IPS-NIHi11 (cell line): ENCODE measurements around the gene SNX27.
A peak's percentile ranks its signal among the peaks of the same experiment; 100 is the strongest.

ENCODE experiments used
- DNase-seq: peaks from one replicate; pipeline ENCODE4 v3.0.0; 2012; ENCODE audit warnings: mixed read lengths, low spot score

The SNX27 gene

DNA sequence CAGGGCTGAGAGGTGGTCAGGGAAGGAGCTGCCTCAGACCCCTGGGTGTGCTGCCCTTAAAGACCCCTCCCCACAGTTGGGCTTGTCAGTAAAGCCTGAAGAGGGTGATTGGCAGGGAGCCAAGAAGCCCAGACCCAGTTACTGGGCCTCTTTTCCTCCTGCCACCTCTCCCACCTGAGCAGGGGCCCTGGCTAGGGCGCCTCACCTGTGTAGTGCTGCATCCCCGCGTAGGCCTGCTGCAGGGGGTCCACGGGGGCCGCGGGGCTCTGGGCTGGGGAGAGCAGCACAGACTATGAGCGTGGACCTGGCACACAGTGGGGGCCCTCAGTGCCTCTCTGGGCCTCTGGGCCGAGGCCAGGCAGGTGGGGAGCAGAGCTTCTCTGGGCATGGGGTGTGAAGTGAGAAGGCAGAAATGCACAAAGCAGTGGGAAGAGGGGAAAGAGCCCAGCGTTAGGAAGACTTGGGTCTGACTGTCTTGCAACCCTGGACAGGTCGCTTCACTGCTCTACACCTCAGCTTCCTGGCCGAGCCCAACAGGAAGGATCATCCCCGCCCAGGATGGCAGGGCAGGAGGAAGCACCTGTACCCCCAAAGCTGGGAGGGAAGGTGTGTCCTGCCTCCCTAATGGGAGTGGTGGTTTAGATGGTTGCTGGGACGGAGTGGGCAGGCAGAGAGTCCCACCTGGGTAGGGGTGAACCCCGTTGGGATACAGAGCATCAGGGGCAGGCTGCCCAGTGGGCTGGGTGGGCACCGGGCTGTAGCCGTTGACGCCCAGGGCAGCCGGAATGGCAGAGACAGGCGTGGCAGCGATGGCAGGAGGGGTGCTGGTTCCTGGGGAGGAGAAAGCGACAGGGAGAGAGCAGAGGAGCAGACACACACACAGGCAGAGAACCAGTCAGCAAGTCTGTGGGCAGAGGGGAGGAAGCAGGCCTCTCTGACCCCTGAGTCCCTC lies 94.9 kb downstream of the SNX27 start:
- no peak for DNase-seq

DNA sequence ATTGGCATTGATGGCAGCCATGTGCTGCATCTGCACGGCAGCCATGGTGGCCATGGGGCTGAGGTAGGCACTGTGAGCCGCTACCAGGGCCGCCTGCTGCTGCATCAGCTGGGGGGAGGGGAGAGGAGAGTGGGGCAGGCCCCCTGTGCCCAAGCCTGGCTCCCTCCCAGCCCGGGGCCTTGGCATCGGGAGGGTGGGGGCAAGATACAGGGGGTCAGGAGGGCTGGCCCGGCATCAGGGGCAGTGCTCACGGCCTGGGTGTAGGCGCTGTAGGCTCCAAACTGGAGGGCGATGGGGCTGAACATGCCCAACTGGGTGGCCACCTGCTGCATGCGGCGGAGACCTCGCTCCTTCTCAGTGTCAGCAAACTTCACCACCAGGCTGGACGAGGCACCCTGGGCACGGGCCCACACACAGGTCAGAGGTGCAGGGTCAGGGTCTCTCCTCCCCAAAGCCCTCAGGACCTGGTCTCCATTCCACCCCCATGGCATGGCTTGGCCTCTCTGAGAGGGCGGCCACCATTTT lies 95.8 kb downstream of the SNX27 start:
- DNase-seq = no peak

DNA sequence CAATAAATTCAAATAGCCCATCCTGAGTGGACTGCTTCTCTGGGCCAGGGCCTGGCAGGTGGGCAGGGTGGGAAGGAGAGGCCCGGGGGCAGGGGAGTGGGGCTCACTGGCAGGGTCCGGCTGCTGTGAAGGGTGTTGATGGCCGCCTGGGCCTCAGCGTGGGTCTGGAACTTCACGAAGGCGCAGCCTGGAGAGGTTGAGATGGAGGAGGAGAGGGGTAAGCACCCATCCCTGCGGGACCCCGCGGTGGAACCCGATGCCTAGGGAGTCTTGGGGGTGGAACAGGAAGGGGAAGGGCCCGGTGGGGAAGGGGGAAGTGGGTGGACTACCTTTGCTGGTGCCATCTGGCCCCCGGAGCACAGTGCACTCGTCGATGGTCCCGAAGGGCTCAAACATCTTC lies 97.0 kb downstream of the SNX27 start:
- DNase-seq = no peak

DNA sequence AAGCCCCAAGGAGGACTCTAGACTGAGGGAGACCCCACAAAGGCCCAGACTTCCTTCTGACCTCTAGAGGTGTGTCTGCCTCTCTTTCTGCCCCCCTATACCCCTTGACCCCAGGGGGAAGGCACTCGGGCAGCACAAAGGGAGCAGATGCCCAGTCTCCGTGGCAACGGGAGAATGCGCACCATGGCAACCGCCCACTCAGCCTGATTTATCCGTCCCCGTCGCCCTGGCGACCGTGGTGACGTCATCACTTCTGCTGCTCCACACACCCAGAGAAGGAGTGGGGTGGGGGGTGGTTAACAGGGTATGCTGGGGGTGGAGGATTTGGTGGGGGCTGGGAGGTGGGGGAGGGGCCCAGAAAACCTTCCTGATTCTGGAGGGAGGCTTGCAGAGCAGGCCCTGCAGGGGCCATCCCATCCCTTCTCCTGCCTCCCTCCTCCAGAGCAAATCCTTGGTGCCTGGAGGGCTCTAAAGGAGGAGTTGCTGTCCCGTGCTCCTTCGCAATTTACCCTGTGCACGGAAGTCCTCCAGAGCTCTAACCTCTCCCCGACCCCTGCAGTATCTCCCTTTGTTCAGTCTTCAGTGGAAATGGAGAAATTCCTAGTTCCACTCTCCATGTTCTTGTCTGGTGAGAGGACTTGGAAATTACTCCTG lies 98.5 kb downstream of the SNX27 start:
- peak; percentile 68 for DNase-seq

DNA sequence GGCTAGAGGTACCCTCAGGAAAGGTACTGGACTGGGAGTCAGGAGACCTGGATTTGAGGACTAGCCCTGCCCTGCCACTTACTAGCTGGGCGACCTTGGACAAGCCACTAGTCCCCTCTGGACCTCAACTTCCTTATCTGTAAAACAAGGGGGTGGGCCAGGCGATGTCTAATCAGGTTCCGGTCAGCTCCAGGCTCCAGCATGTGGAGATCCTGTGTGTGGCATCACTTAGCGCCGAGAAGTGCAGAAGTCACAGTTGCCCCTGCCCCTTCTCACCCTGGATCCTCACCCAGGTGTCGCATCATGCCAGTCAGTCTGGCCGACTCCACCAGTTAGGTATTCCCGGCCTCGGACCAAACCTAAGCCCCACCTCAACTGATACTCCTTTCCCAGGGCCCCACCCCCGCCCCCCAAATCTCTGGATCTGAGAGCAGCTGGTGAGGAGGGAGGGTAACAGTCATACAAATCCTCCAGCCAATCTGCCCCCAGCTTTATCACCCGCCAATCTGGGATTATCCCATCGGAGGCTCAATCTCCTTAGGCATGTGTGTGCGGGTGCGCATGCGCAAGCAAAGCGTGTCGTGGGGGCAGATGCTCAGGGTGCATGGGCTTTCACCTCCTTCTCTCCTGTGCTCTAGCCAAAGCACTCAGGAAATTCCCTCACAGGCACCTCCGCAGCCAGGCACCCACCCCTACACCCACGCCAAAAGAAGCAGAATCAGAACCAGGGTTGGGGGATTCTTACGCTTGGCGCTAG lies 99.4 kb downstream of the SNX27 start:
- no peak for DNase-seq

DNA sequence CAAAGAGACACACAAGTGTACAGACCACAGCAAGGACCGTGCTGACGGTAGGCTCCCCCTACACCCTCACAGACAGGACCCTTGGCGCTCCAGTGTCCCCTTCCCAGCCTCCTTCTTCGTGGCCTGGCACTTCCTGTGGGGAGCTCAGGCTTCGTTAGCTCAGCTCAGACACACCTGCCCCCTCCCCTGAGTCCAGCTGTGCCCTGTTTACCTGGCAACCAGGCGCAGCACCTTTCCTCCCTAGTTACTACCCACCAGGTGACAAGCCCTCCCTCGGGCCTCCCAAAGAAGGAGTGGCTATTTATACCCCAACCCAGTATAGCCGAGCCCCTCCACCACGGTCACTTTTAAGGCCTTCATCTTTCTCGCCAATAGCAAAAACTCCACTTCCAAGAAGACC lies 100.1 kb downstream of the SNX27 start:
- no peak for DNase-seq

DNA sequence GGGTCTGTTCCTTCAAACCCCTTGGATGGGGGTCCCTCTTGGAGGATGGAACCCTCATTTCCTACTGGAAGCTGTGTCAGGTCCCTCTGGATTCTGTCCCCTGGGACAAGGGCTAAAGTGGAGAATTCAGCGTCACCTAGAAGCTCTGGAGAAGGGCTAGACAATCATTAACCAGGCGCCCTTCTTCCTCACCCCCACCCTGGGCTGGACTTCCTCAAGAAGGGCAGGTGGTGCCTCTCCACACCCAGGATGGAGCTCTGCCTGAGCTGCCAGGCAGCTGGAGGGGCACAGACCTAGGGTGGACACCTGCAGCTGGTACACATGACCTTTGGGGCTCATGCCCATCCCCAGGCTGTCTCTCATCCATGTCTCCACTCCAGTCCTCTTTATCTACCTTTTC lies 101.2 kb downstream of the SNX27 start:
- DNase-seq = no peak

DNA sequence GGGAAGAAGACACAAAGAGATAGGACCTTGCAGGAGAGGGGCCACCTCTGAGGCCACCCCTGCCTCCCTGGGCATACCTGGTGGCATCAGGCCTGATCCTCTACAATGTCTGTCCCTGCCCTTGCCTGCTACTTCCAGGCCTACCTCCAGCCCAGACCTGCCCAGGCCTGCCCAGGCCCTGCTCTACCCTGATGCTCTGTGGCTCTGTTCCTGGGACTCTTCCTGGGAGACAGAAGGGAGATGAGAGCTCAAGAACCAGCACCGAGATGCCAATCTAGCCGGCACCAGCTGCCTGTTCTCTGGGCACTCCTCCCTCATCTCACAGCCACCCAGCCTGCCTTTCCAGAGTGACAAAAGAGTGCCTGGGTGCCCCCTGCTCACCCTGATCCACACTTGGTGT lies 102.0 kb downstream of the SNX27 start:
- DNase-seq = no peak

DNA sequence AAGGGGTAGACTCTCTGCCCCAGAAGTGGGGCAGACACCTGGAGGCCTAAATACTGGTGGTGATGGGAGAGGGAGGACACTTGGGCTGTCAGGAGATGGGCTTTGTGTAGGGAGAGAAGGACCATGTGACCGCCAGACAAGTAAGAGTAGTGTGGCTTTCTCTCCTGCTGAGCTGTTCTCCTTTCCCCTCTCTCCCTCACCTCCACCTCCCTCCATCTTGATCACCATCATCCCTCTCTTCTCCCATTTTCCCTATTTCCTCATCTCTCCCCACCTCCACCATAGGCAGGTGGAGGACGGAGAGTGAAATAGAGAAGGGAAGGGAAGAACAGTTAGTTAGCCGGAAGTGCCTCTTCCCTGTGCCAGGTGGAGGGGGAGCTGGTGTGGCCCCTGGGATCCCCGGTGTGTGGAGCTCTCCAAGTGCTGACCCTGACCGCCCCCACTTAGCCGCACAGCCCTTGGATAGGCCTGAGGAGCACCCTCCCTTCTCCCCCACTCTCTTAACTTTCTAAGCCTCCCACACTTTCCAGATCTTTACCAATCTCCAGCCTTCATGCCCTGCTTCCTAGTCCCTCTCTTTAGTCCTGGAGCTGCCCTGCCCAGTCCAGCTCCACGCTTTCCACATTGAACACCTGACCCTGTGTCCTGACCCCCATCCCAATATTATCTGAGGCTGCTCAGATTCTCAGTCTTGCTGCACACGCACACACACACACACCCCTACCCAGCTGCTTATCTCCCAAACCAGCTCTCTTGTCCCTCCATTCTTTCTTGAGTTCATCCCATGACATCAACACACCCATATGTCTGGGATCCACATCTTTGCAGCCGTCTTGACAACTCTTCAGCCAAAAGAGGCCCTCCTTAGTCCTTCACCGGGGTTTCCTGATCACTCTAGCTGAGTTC lies 103.2 kb downstream of the SNX27 start:
- peak; percentile 59 for DNase-seq

DNA sequence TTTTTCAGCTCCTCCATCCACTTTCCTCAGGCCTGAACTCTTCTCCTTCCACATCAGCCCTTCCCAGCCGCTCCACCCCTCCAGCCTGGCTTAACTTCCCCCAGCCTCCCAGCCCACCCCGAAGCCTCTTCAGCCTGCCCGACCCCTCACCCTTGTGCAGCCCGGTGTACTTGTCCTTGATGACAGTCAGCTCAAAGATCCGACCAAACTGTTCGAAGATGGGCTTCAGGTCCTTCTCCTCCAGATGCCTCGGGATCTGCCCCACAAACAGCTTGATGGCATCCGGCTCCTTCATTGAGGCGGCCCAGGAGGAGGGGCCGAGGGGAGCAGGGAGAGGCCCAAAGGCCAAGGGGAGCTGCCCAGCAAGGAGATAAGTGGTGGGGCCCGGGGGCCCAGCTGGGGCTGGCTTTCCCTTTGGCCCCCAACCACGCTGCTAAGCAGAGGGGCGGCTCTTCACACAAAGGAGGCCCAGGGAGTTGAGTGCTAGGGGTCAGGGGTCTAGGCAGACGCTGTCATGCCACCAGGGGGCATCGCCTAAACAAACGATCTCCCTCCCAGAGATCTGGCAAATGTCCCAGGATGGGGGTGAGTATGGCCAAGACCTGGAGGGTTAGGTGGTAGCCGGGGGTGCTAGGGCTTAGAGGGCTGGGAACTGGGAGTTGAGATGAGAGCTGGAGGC lies 104.0 kb downstream of the SNX27 start:
- DNase-seq = peak; percentile 67

DNA sequence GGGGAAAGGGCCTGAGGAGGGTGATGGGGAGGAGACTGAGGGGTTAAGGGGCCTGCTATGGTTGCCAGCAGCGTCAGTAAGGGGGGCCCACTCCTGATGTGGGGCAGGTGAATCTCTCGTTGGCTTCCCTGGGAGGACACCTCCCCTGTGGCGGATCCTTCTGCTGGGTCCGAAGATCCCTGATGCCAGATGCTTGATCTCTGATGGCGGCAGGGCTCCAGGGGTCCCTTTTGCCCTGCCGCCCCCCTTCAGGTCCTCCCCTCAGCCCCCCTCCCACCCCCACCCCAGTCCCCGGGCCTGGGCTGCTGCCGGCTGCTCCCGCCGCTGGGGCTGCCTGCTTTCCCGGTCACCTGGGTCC lies 104.5 kb downstream of the SNX27 start:
- no peak for DNase-seq

DNA sequence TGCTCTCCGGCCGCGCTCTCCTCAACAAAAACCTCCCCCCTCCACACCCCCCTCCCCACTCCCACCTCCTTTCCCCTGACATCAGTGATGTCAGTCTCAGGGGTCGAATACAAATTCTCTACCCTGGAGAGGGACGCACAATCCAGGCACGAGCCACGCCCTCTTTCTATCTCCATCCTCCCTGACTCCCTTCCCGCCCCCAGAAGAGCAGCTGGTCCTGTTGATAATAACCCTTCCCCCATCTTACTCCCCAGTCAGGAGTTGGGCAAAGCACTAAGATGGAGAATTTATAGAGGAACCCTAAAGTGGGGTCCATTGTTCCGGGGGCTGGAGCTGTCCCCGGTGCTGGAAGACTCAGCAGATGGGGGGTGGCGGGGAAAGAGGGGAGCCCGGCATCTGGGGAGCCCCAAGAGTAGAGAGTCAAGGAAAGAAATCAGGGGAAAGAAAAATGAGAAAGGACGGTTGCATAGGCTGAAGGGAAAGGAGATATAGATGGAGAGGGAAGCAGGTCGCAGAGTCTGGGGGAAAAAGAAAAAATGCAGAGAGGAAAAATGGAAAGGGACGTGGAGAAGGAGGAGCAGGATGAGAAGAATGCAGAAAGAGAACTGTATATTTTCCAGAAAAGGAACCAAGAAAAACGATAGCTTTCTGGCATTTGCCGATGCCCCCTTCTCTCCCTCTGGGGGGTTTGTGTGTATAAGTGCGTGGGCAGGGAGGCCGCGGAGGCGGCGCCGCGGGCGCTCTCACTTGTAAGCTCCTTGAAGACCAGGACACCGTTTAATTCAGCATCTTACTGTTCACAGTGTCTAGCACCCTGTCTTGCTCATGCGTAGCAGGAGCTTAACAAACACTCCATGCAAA lies 105.2 kb downstream of the SNX27 start, which contains the start of gene CELF3:
CELF3 (minus strand) TSS at position 33 of the 861 bp plus-strand sequence. CDS start 783 bp downstream, outside the sequence.
- peak; percentile 83 for DNase-seq

DNA sequence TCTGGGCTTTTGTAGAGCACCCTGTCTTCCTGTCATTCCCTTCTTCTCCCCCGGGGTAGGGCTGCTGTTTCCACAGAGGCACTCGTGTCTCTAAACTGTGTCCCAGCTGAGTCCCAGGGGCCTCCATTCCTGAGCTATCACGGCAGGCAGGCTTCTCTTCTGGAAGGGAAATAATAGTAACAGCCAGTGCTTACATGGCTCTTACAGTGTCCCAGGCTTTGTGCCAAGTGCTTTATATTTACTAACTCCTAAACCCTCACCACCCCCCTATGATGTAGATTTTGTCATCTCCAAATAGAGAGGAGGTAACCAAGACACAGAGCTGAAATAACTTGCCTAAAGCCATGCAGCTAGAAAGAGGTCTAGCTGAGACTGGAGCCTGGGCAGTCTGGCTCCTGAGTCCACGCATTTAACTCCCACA lies 106.2 kb downstream of the SNX27 start:
- DNase-seq = no peak

DNA sequence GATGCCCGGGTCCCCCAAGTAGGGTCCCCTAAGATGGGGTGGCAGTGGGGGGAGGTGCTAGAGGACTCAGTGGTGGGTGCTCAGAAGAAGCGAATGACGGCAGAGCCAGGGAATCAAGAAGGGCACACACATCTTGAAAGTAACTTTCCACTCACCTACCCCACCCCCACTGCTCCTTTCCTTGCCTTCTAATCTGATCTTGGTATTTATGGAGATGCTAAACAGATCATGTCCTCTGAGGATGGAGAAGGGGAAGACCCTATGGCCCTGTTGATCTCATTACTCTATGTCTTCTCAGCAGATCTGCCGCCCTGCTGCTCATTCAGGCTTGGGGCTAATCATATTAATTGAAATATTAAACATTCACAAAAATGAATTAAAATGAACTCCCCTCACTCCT lies 106.8 kb downstream of the SNX27 start:
- DNase-seq = no peak

DNA sequence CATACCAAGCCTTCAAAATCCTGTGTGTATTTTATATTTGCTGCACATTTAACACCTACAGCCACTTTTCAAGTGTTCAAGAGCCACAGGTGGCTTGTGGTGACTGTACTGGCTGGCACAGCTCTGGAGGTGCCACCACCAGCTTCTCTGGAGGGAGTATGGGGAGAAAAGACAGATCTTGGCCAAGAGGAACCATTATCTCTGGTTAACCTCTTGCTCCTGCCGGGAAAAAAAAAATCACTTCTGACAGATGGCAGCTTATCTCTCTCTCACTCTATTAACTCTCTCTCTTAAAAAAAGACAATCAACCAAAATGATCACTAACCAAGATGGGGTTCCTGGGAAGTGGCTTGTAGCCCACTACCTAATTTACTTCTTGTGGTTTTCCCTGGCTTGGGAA lies 108.3 kb downstream of the SNX27 start:
- DNase-seq = no peak

DNA sequence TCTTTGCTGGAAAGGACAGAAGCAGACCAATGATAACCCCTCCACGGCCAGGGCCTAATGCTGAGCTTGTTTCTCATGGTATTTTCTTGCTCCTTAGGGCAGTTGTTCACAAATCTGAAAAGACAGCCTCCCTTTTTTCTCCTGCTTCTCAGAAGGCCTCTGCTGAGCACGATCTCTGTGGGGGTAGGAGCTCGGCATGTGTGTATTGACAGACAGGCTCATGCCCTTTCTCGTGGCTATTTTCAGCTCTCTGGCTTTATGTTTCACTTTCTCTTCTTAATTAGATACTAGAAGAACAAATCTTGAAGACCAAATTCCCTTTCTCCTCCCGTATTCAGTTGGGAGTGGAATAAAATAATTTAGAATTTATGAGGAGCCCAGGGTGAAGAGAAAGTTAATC lies 108.7 kb downstream of the SNX27 start:
- DNase-seq = no peak

DNA sequence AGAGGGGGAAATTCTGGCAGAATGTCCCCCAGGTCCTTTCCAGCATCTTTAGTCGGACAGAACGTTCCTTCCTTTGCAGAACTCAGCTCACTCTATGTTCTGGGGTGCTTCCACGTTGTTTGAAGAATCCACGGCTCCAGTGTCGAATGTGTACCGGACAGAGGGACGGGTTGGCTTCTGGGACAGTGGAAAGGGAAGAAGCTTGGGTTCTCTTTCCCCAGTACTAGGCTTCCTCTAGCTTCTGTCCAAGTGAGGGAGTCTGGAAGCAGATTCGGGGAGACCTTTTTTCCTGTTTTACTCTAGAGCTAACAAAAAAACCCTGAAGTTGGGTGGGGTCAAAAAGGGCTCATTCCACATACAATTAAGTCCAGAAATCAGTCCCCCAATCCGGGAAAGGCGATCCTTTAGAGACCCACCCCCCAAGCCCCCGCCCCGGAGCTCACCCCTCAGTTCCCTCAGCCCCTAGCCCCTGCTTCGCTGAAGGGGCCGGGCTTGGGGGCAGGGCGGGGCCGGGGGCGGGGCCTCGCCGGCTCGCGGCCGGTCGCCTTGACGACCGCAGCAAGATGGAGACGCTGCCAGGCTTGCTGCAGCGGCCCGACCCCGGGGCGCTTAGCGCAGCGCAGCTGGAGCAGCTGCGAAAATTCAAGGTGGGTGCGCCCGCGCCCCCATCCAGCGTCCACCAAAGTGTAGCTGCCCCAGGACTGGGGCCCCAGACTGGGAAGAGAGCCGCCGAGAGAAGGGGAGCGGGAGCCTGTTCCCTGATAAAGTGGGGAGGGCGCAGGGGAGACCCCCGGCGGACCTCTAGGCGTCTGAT lies 109.3 kb downstream of the SNX27 start, which contains the start of gene RIIAD1:
RIIAD1 (plus strand) TSS at position 549 of the 814 bp plus-strand sequence; CDS start at position 564, 15 bp downstream.
- DNase-seq = peak; percentile 95

DNA sequence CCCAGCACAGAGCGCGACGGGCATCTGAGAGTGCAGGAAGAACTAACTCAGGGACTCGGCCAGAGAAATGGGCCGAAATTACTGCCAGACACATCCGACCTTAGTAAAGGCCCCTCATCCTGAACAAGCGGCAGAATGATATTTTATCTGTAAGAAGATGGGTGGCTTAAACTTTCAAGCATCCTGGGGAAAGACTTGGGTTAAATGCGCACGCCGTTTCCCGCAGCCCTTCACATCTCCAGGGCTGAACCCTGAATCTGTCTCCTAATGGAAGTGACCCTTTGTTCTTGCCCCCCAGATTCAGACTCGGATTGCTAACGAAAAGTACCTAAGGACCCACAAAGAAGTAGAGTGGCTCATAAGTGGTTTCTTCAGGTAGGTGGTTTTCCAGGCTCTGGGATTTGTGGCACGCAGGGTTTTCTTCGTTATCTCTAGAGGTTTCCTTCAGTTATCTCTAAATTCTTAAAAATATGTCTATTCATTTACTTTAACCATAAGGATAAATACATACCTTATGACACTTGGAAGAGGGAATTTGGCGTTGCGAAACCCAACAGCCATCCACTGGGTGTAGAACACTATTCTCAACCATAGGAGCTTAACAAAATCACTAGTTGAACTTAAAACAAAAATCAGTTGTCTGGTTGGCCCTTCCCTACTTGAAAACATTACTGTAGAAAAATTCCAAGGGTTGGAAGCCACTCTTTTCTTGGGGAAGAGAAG lies 110.1 kb downstream of the SNX27 start:
- no peak for DNase-seq
